Mucosa of descending colon (tissue), 3 donors: ENCODE measurements around the gene DNAH17. TPM values are rescaled to one million over a fixed set of nuclear protein-coding genes. Genes with fewer than 3 reads are reported as not detected.

Experiments
- ATAC-seq: fragments of 200-7000 bp; cut with Tn5 transposase; one replicate; pipeline ENCODE4 v1.9.1; 2020; ENCODE audit warnings: mild to moderate bottlenecking, moderate library complexity
- DNase-seq, 3 donors: peaks; one replicate each; pipeline ENCODE4 v3.0.0-alpha.2; 2020
- H3K36me3 ChIP-seq: fragments of 200-600 bp; one replicate; pipeline ENCODE4 v1.8.0; 2021; ENCODE audit warnings: low read depth, mild to moderate bottlenecking
- H3K4me1 ChIP-seq: fragments of 200-600 bp; one replicate; pipeline ENCODE4 v1.8.0; 2021; ENCODE audit warnings: low read depth, mild to moderate bottlenecking
- H3K4me3 ChIP-seq: fragments of 200-600 bp; one replicate; pipeline ENCODE4 v1.8.0; 2021; ENCODE audit warnings: mild to moderate bottlenecking
- H3K9me3 ChIP-seq: fragments of 200-600 bp; one replicate; pipeline ENCODE4 v1.8.0; 2021; ENCODE audit warnings: mild to moderate bottlenecking
- CTCF ChIP-seq: fragments of 200-600 bp; IDR thresholded peaks from one replicate; pipeline ENCODE4 v1.8.0; 2022; ENCODE audit warnings: antibody characterized with exemption, mild to moderate bottlenecking
- intact Hi-C, 2 donors: fragments of 100-400 bp; cut with DNase I in 1 of 2; cut with micrococcal nuclease in 1 of 2; formaldehyde crosslinking; loops; one replicate each; pipeline versions ENCODE4 v1.11.0 to v1.11.1; 2022; cut with DNase I, micrococcal nuclease
- total RNA-seq, 3 donors: library from RNA; stranded (reverse); fragmentation: NEBNext Ultra II Directional in 2 of 3; extraction: Animal tissue kit (Norgen Biotek cat#: 25700) in 2 of 3; gene quantifications; one replicate each; pipeline versions ENCODE4 v1.2.1 to v1.2.4, GENCODE V29; 2021 to 2023
- donor health status: DM: no; HTN: no; CAD: no; lungs with moderate emphysema.
- donor health status: DM: no; HTN: no; CAD: no.
- donor health status: DM: no; HTN: yes; CAD: no.

Gene DNAH17
- total RNA-seq, 3 donors from 2014 or later, result 0.06 to 0.17 TPM; not detected in 1

- Histone ChIP-seq H3K4me1 (no peaks in the 10 kb centered on the region), H3K36me3 (no peaks in the 10 kb centered on the region), H3K4me3 (no peak overlapping the region), H3K9me3 (no peaks in the 10 kb centered on the region)
- no peak for DNase-seq
- TF ChIP-seq CTCF, result no peak
- ATAC-seq, result no peak
- intact Hi-C loops, result no loop called here
Measured at GRCh38 chr17:78615631-78616030, 38.4 kb upstream of the DNAH17 start.

GRCh38 chr17:78613416-78613815, 36.2 kb upstream of the DNAH17 start:
- H3K36me3 ChIP-seq, result no peaks in the 10 kb centered on the region
- no peak for ATAC-seq
- TF ChIP-seq CTCF, result no peak
- intact Hi-C loops, result no loop called here
- no peaks in the 10 kb centered on the region for H3K9me3 ChIP-seq
- no peak for DNase-seq
- no peak overlapping the region for H3K4me3 ChIP-seq
- no peaks in the 10 kb centered on the region for H3K4me1 ChIP-seq

- H3K4me3 ChIP-seq, result no peak overlapping the region
- no peak for DNase-seq
- no peaks in the 10 kb centered on the region for H3K36me3 ChIP-seq
- no peak for TF ChIP-seq CTCF
- intact Hi-C loops, result no loop called here
- no peaks in the 10 kb centered on the region for H3K4me1 ChIP-seq
- H3K9me3 ChIP-seq, result no peaks in the 10 kb centered on the region
- no peak for ATAC-seq
Measured at GRCh38 chr17:78611607-78612006, 34.4 kb upstream of the DNAH17 start.

- no peak overlapping the region for H3K4me3 ChIP-seq
- no peaks in the 10 kb centered on the region for H3K9me3 ChIP-seq
- no peaks in the 10 kb centered on the region for H3K4me1 ChIP-seq
- intact Hi-C loops, result no loop called here
- TF ChIP-seq CTCF, result no peak
- ATAC-seq (no peak), DNase-seq (no peak)
- H3K36me3 ChIP-seq, result no peaks in the 10 kb centered on the region
Measured at GRCh38 chr17:78610951-78611511, 33.8 kb upstream of the DNAH17 start.

- intact Hi-C loops, result no loop called here
Measured at GRCh38 chr17:78609191-78609641, 32.0 kb upstream of the DNAH17 start.

More at GRCh38 chr17:78609191-78609641, 32.0 kb upstream of the DNAH17 start:
- no peak overlapping the region for H3K4me3 ChIP-seq
- TF ChIP-seq CTCF, result no peak
- H3K9me3 ChIP-seq, result no peaks in the 10 kb centered on the region
- DNase-seq (no peak), ATAC-seq (no peak)
- H3K36me3 ChIP-seq, result no peaks in the 10 kb centered on the region
- no peaks in the 10 kb centered on the region for H3K4me1 ChIP-seq
